ENCODE data around the gene HSF5.

GRCh38 chr17:58410714-58411407 lies 77.3 kb downstream of the HSF5 start:
- TF ChIP-seq, protein P1, sequence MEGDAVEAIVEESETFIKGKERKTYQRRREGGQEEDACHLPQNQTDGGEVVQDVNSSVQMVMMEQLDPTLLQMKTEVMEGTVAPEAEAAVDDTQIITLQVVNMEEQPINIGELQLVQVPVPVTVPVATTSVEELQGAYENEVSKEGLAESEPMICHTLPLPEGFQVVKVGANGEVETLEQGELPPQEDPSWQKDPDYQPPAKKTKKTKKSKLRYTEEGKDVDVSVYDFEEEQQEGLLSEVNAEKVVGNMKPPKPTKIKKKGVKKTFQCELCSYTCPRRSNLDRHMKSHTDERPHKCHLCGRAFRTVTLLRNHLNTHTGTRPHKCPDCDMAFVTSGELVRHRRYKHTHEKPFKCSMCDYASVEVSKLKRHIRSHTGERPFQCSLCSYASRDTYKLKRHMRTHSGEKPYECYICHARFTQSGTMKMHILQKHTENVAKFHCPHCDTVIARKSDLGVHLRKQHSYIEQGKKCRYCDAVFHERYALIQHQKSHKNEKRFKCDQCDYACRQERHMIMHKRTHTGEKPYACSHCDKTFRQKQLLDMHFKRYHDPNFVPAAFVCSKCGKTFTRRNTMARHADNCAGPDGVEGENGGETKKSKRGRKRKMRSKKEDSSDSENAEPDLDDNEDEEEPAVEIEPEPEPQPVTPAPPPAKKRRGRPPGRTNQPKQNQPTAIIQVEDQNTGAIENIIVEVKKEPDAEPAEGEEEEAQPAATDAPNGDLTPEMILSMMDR (IDR thresholded peaks at IDR 0.05; ENCODE audit: insufficient read depth, low read length) = no peak
- TF ChIP-seq POLR2AphosphoS5 (IDR thresholded peaks at IDR 0.05; ENCODE audit: low read depth) (no peak), REST (IDR thresholded peaks at IDR 0.05; ENCODE audit: insufficient replicate concordance, low read depth) (no peak), GABPA (IDR thresholded peaks at IDR 0.05; ENCODE audit: low read depth) (no peak)

Data from HL-60 (cell line).